Activated gamma-delta T cell treated with Interleukin-2 at 50 U/mL for 16 hours (primary cell): ENCODE results near the gene TMEM97.
"Not testable (repeated sequence)": the region's sequence is repeated elsewhere in the genome, so short reads cannot be mapped to it uniquely, and the experiment has no call there.

Experiments
- DNase-seq: peaks from one replicate; pipeline ENCODE4 v3.0.0-alpha.2; 2020

Gene TMEM97

GRCh38 chr17:28338769-28339212, 19.8 kb downstream of the TMEM97 start:
- DNase-seq, result not testable (repeated sequence)

GRCh38 chr17:28339431-28339830, 20.4 kb downstream of the TMEM97 start:
- DNase-seq, result no peak

- DNase-seq, result no peak
Observed at GRCh38 chr17:28340374-28340773, 21.4 kb downstream of the TMEM97 start.

GRCh38 chr17:28341516-28341915, 22.5 kb downstream of the TMEM97 start:
- no peak for DNase-seq

GRCh38 chr17:28342313-28342712, 23.3 kb downstream of the TMEM97 start:
- DNase-seq, result no peak

GRCh38 chr17:28343491-28343932, 24.5 kb downstream of the TMEM97 start:
- DNase-seq, result no peak

- no peak for DNase-seq
Observed at GRCh38 chr17:28344011-28344410, 25.0 kb downstream of the TMEM97 start.

GRCh38 chr17:28344435-28344901, 25.5 kb downstream of the TMEM97 start:
- no peak for DNase-seq

GRCh38 chr17:28345419-28346198, 26.6 kb downstream of the TMEM97 start:
- DNase-seq, result no peak

GRCh38 chr17:28346199-28346580, 27.2 kb downstream of the TMEM97 start:
- DNase-seq, result no peak

GRCh38 chr17:28346746-28347246, 27.8 kb downstream of the TMEM97 start:
- DNase-seq, result no peak

- DNase-seq, result no peak
Observed at GRCh38 chr17:28347261-28347891, 28.4 kb downstream of the TMEM97 start.

- DNase-seq, result no peak
Observed at GRCh38 chr17:28348979-28349378, 30.0 kb downstream of the TMEM97 start.

GRCh38 chr17:28350271-28350670, 31.3 kb downstream of the TMEM97 start:
- no peak for DNase-seq

- DNase-seq, result peak; percentile 95
Observed at GRCh38 chr17:28357061-28357900, 38.3 kb downstream of the TMEM97 start, which contains the start of gene POLDIP2. POLDIP2 (minus strand) TSS chr17:28357527; CDS start chr17:28357448, 79 bp downstream.

- no peak for DNase-seq
Observed at GRCh38 chr17:28357901-28358197, 38.8 kb downstream of the TMEM97 start.

- DNase-seq, result no peak
Observed at GRCh38 chr17:28363186-28363585, 44.2 kb downstream of the TMEM97 start.

GRCh38 chr17:28363776-28364650, 45.0 kb downstream of the TMEM97 start:
- DNase-seq, result no peak

GRCh38 chr17:28364665-28365363, 45.8 kb downstream of the TMEM97 start, which contains the start of gene SEBOX:
SEBOX (minus strand) TSS chr17:28365199; CDS start chr17:28365151, 48 bp downstream.
- no peak for DNase-seq

GRCh38 chr17:28365487-28365886, 46.5 kb downstream of the TMEM97 start:
- no peak for DNase-seq

- no peak for DNase-seq
Observed at GRCh38 chr17:28366605-28367004, 47.6 kb downstream of the TMEM97 start.
